GF-D8 (cell line): Measurements from ENCODE around the gene AIF1L.

Experiments
- DNase-seq: peaks from one replicate; lab custom pipeline; 2025; lab: John Stamatoyannopoulos, UW

AIF1L gene

GRCh38 chr9:131078427-131079366 is 17.6 kb upstream of the AIF1L start:
- DNase-seq: no peak

- no peak for DNase-seq
Observed at GRCh38 chr9:131080589-131080988, 15.7 kb upstream of the AIF1L start.

- no peak for DNase-seq
Observed at GRCh38 chr9:131081868-131082267, 14.5 kb upstream of the AIF1L start.

GRCh38 chr9:131082774-131083512 is 13.4 kb upstream of the AIF1L start:
- DNase-seq: no peak

GRCh38 chr9:131084661-131085369 is 11.5 kb upstream of the AIF1L start:
- no peak for DNase-seq

- DNase-seq: no peak
Observed at GRCh38 chr9:131085370-131086122, 10.8 kb upstream of the AIF1L start.

- no peak for DNase-seq
Observed at GRCh38 chr9:131087354-131087893, 8.9 kb upstream of the AIF1L start.

GRCh38 chr9:131090025-131090787 is 6.1 kb upstream of the AIF1L start:
- DNase-seq: no peak

- no peak for DNase-seq
Observed at GRCh38 chr9:131091352-131091992, 4.9 kb upstream of the AIF1L start.

GRCh38 chr9:131092030-131092429 is 4.3 kb upstream of the AIF1L start:
- DNase-seq: no peak

GRCh38 chr9:131092548-131093440 is 3.5 kb upstream of the AIF1L start:
- DNase-seq: no peak

- no peak for DNase-seq
Observed at GRCh38 chr9:131094015-131094414, 2.3 kb upstream of the AIF1L start.

GRCh38 chr9:131094622-131095021 is 1.7 kb upstream of the AIF1L start:
- DNase-seq: no peak

- DNase-seq: no peak
Observed at GRCh38 chr9:131095666-131096268, 564 bp upstream of the AIF1L start.

- DNase-seq: no peak
Observed at GRCh38 chr9:131097126-131097947, 1.0 kb downstream of the AIF1L start.

GRCh38 chr9:131097948-131098278 is 1.6 kb downstream of the AIF1L start:
- DNase-seq: no peak

GRCh38 chr9:131098391-131099101 is 2.2 kb downstream of the AIF1L start:
- DNase-seq: no peak
